GM12873 (cell line): ENCODE results near the gene SRSF2.

Source experiments
- TF ChIP-seq, protein P1 (sequence below): IDR thresholded peaks from 2 replicates; pipeline ENCODE4 v1.5.1; 2012; ENCODE audit warnings: low read depth, mild to moderate bottlenecking, moderate library complexity, low read length, control low read depth; ENCODE audit not compliant: insufficient read depth; ENCODE audit errors: missing control alignments

Gene SRSF2

DNA sequence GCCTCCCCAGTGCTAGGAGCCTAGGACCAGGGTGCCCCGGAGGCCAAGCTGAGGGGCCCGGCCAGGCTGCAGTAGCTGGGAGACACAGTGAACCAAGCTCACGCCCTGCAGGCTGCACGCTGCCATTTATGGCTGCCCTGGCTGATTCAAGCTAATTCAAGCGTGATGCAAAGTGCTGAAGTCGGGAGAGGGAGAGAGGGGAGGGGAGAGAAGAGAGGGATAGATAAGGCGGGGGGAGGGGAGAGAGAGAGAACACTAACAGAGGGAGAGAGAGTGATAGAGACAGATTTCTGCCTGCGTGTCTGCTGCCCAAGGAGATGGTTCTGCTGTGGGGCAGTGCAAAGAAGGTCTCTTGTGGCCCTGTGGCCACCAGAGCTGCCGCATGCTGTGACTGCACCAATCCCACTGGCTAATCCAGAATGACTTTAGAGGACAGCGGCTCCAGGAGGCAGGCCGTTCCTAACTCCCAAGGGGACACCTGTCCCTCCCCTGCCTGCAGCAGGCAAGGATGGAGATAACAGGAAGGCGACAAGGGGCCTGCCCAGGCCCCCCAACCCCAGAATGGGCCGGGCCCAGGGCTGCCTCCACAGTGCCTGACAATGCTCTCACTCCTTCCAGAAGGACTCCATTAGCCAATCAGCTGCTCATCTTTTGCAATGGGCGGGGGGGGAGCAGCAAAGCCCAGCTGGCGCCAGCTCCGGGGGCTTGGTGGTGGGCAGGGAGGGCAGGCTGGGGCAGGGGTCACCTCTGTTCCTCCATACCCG is 39.2 kb downstream of the SRSF2 start:
- TF ChIP-seq, protein P1, sequence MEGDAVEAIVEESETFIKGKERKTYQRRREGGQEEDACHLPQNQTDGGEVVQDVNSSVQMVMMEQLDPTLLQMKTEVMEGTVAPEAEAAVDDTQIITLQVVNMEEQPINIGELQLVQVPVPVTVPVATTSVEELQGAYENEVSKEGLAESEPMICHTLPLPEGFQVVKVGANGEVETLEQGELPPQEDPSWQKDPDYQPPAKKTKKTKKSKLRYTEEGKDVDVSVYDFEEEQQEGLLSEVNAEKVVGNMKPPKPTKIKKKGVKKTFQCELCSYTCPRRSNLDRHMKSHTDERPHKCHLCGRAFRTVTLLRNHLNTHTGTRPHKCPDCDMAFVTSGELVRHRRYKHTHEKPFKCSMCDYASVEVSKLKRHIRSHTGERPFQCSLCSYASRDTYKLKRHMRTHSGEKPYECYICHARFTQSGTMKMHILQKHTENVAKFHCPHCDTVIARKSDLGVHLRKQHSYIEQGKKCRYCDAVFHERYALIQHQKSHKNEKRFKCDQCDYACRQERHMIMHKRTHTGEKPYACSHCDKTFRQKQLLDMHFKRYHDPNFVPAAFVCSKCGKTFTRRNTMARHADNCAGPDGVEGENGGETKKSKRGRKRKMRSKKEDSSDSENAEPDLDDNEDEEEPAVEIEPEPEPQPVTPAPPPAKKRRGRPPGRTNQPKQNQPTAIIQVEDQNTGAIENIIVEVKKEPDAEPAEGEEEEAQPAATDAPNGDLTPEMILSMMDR, result no peak

DNA sequence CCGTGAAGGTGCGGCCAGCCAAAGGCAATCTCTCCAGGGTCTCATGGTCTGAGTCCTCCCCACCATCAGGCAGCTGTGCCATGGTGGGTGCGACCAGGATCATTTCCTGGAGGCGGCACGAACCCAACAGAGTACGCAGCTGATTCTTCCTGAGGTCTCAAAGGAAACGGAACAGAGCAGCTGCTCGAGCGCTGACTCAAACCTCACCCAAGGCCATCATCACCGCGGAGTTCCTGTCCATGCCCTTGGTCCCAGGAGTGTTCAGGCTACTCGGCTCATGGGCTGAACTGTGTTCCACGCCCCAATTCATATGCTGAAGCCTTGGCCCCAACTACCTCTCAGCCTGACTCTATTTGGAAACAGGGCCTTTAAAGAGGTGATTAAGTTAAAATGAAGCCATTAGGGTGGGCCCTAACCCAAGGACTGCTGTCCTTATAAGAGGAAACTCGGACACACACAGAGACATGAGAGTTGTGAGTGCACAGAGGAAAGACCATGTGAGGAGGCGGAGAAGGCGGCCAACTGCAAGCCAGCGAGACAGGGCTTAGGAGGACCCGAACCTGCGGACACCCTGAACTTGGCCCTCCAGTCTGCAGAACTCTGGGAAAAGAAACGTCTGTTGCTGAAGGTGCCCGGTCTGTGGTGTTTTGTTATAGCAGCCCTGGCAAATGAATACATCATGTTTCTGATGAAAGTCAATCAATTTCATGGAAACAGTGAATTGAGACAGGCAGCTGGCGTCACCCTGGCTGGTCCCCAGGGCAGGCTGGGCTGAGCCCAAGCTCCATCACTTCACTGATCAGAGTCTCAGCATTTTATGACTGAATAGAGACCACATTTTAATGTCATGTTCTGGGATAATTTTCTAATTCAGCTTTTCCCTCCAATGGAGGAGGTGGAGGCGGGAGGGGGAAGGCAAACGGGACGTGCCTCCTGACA is 40.1 kb downstream of the SRSF2 start:
- TF ChIP-seq, protein P1, result no peak

DNA sequence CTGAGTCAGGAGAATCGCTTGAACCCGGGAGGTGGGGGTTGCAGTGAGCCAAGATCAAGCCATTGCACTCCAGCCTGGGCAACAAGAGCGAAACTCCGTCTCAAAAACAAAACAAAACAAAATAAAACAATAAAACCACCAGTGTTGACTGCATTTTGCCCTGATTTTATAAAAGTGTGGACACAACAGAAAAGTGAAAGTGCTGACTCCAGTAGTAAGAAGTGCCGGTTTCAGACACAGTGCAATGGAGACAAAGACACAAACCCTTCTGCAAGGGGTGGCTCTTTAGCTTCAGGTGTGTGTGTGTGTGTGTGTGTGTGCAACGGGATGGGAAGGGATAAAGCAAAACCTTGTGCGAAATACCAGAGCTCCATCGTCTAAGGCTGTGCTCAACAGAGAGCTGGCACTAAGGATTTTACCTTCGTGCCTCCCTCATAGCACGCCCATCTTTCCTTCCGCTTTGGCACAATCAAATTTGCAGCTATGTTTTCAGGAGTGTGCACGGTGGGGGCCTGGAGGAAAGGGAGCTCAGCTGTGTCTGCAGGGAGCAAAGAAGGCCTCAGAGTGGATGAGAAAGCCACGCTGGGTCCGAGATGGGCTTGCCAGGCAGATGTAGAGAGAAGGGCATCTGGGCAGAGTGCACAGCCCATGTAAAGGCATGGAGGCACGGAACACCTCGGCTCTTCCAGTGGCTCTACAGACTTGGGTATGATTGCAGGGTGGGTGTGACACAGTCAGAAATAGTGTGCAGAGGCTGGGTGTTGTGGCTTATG is 41.9 kb downstream of the SRSF2 start:
- TF ChIP-seq, protein P1, result no peak

DNA sequence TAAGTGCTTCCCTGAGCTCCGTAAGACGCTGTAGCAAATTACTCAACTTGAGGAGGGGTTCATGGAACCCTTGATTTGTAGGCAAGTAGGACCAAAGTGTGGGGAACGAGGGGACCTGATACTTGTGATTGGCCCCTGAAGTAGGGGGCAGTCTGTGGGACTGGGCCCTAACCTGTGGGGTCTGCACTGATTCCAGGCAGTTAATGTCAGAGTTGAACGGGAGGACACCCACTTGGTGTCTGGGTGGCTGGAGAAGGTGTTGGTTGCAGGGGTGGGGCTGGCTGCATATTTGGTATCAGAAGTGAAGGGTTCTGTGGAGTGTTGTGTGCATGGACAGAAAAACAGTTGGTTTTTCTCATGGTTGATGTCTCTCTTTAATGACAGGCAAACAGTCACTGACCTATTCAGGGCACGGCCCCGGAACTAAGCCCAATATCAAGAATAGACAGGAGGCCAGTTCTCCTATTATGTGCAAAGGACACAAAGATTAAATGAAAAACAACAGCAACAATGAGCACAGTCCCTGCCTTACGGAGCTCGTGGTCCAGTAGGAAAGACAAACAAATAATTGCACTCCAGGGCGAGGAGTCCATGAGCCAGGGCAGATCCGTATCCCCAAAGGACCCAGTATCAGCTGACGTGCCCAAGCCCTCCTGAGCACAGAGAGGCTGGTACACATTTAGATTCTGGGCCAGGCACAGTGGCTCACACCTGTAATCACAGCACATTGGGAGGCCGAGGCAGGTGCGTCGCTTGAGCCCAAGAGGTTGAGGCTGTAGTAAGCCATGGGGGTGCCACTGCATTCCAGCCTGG is 45.5 kb downstream of the SRSF2 start:
- TF ChIP-seq, protein P1, result no peak

DNA sequence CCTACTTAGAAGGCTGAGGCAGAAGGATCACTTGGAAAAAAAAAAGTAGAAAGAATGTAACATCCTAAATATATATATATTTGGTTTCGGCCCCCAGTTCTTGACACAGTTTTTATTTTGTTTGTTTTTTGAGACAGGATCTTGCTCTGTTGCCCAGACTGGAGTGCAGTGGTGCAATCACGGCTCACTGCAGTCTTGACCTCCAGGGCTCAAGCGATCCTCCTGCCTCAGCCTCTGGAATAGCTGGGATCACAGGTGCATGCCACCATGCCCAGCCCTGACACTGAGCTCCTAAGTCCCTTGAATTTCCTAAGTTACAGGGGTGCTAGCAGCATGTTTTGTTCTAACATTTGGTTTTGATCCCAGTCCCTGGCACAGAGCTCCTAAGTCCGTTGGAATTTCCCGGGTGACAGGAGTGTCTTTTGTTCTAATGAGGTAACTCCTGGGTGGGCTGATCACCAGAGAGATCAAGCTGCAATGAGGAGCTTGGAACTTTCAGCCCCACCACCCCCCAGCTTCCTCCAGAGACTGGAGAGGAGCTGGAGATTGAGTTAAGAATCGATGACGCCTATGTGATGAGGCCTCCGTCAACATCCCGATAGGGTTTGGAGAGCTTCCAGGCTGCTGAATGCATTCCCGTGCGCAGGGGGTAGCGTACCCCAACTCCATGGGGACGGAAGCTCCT is 46.4 kb downstream of the SRSF2 start:
- TF ChIP-seq, protein P1, result no peak

DNA sequence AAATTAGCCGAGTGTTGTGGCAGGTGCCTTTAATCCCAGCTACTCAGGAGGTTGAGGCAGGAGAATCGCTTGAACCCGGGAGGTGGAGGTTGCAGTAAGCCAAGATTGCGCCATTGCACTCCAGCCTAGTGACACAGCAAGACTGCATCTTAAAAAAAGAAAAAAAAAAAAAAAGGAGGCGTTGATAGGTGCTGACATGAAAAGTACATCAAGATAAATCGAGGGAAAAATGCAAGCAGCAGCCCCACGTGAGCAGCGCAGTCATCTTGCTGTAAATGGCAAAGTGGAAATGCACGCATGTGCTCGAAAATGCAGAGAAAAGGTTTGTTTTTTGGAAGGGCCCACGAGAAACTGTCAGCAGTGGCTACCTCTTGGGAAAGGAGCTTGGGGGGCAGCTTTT is 47.3 kb downstream of the SRSF2 start:
- TF ChIP-seq, protein P1, result no peak
